Measurements from ENCODE around the gene ERO1A.
"Not testable (repeated sequence)": the region's sequence is repeated elsewhere in the genome, so short reads cannot be mapped to it uniquely, and the experiment has no call there.

The ERO1A gene, protein sequence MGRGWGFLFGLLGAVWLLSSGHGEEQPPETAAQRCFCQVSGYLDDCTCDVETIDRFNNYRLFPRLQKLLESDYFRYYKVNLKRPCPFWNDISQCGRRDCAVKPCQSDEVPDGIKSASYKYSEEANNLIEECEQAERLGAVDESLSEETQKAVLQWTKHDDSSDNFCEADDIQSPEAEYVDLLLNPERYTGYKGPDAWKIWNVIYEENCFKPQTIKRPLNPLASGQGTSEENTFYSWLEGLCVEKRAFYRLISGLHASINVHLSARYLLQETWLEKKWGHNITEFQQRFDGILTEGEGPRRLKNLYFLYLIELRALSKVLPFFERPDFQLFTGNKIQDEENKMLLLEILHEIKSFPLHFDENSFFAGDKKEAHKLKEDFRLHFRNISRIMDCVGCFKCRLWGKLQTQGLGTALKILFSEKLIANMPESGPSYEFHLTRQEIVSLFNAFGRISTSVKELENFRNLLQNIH

DNA sequence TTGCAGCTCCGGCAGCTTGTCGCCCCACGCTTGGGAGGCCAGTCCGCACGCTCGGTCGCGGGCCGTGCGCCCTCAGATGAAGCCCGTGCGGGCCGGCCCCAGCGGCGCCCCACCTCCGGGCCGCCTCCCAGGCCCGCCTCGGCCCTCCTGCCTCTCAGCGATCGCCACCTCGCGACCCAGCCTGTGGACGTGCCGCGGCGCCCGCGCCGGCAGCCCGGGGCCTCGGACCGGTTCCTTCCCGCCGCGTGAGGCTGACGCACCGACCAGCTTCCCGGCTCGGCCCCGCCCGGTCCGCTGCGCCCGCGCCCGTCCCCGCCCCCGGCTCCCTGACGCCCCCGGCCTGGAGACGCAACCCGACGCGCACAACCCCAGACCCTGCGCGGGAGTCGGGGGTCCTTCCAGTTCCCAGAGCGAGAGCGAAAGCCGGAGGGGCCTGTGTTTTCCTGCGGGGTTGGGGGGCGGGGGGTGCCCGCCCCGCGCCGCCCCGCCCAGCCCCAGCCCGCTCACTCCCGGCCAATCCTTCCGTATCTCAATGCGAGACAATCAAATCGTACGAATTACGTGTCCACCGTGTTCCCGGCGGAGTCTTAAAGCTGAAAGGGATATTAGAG lies at the start of gene ERO1A:
Gene ERO1A (minus strand): TSS at position 78 of the 611 bp plus-strand sequence. CDS start 77 bp downstream, at position 1.
- Mint-ChIP-seq H3K4me1 (ENCODE audit: low read depth) (peaks cover 35% of the 10 kb centered on the region), H3K27ac (peak within 1 kb of the TSS; percentile 98), H3K27me3 (no peaks in the 10 kb centered on the region), H3K4me3 (peak within 1 kb of the TSS; percentile 96), H3K9me3 (no peaks in the 10 kb centered on the region), H3K36me3 (ENCODE audit: low read depth) (peaks cover 36% of the 10 kb centered on the region)
- peak; percentile 84 for DNase-seq

DNA sequence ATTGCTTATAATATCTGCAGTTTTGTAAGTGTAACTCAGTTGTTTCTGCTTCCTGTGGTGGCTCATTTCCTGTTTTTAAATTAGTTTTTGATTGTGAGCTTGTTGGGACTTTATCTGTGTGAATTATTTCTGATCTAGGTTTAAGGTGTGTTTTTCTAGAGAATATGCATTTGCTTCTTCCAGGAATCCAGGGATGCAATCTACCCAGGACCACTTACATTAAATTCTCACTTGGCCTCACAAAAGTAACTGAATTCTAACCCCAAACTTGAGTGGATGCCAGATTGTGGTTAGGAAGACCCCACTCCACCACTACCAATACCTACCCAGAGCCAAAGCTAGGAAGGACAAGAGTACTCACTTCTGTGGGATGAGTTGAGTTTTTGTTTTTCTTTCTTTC lies 46.5 kb upstream of the ERO1A start:
- H3K4me3 Mint-ChIP-seq, result peak overlapping the region; percentile 64
- no peak for DNase-seq
- H3K36me3 Mint-ChIP-seq (ENCODE audit: low read depth), result peaks cover 38% of the 10 kb centered on the region
- H3K9me3 Mint-ChIP-seq, result no peaks in the 10 kb centered on the region
- peaks cover 67% of the 10 kb centered on the region for H3K4me1 Mint-ChIP-seq (ENCODE audit: low read depth)
- peak overlapping the region; percentile 94 for H3K27ac Mint-ChIP-seq
- no peaks in the 10 kb centered on the region for H3K27me3 Mint-ChIP-seq

DNA sequence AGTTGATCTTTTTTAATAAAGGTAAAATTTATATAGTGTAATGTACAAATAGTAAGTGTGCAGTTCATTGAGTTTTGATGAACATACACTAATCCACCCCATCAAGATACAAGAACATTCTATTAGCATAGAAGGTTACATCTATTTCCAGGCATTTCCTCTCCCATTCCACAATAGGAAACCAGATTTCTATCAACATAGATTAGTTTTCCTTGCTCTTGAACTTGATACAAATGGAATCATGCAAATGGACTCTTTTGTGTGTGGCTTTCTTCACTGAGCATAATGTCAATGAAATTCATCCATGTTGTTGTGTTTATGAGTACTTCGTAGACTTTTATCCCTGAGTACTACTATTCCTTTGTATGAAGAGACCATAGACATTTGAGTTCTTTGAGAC lies 45.4 kb upstream of the ERO1A start:
- Mint-ChIP-seq H3K4me3 (no peak overlapping the region), H3K4me1 (ENCODE audit: low read depth) (peaks cover 74% of the 10 kb centered on the region), H3K27ac (peak overlapping the region; percentile 31), H3K36me3 (ENCODE audit: low read depth) (peaks cover 34% of the 10 kb centered on the region), H3K27me3 (no peaks in the 10 kb centered on the region), H3K9me3 (no peaks in the 10 kb centered on the region)
- no peak for DNase-seq

DNA sequence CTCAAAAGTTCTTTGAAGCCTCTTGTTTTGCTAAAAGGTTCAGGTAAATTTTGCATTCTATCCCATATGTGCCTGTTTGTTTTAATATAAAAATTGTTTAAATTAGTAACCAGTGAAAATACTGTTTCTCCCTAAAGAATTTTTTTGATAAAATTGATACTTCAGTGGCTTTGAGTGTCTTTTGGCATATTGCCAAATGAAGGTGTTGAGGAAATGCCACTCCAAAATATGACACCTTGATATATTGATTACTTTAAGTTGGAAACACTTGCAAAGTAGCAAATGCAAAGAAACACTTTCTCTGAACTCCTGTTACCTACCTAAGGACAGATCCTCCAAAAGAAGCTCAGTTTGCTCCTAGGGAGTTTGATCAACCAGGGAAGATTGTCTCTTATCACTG lies 43.1 kb upstream of the ERO1A start:
- Mint-ChIP-seq H3K27ac (no peak overlapping the region), H3K4me3 (no peak overlapping the region), H3K9me3 (no peaks in the 10 kb centered on the region), H3K36me3 (ENCODE audit: low read depth) (peaks cover 47% of the 10 kb centered on the region), H3K4me1 (ENCODE audit: low read depth) (peaks cover 76% of the 10 kb centered on the region), H3K27me3 (no peaks in the 10 kb centered on the region)
- DNase-seq, result no peak

DNA sequence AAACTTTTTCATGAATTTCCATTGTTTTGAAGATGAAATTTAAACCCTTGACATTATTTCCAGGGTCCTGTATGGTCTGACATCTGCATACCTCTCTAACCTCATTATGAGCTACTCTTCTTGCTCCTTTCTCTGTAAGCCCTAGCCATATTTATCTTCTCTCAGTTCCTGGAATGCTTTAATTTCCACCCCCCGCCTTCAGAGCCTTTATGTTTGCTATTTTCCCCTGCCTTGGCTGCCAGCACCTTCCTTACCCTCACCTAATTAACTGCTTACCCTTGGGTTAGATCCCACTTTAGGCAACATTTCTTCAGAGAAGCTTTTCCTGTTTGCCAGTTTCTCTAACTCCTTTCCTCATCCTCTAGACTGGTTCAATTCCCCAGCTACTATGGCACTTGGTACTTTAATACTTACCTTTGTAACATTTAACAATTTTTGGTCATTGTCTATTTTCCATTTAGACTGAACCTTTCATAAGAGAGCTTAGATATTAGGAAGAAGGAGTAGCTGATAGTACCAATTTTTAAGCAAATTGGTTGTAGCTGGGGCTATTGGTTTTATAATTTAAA lies 40.6 kb upstream of the ERO1A start:
- no peak overlapping the region for H3K4me3 Mint-ChIP-seq
- peaks cover 66% of the 10 kb centered on the region for H3K36me3 Mint-ChIP-seq (ENCODE audit: low read depth)
- H3K27ac Mint-ChIP-seq, result peak overlapping the region; percentile 61
- DNase-seq, result no peak
- H3K9me3 Mint-ChIP-seq, result no peaks in the 10 kb centered on the region
- H3K4me1 Mint-ChIP-seq (ENCODE audit: low read depth), result peaks cover 72% of the 10 kb centered on the region
- no peaks in the 10 kb centered on the region for H3K27me3 Mint-ChIP-seq

DNA sequence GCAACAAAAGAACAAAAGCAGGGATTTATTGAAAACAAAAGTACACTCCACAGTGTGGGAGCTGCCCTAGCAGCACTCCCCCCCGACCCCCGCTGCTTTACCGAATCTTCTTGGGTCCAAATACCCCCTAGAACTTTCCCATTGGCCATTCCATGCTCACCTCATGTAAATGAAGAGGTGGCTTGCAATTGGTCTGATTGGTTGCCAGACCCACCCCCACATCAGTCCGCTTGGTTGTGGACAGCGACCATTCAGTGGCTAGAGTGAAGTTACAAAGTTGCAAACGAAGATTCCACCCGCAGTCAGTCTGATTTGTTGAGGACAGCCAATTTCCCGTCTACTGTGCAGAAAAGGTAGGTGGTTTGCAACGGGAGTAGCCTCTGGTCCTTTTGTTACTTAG lies 38.5 kb upstream of the ERO1A start:
- no peak for DNase-seq
- Mint-ChIP-seq H3K4me3 (no peak overlapping the region), H3K27me3 (no peaks in the 10 kb centered on the region), H3K27ac (peak overlapping the region; percentile 15), H3K36me3 (ENCODE audit: low read depth) (peaks cover 69% of the 10 kb centered on the region), H3K9me3 (no peaks in the 10 kb centered on the region), H3K4me1 (ENCODE audit: low read depth) (peaks cover 67% of the 10 kb centered on the region)

DNA sequence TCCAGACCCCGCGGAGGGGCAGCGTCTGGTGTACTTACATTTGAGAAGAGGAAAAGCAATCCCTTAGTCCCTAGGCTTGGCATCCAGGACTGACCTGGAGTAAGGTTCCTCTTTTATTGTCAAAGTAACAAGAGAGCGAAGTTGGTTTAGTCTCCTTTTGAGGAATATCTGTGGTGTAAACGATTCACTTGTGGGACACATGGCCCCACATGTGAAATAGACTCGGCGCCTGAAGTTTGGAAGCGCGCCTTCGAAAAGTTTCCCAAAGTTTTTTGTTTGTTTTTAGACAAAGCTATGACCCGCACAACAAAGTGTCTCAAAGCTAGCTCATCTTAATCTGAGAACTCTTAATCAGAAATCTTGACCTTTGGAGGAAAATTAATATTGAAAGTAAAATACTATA lies 35.4 kb upstream of the ERO1A start:
- Mint-ChIP-seq H3K36me3 (ENCODE audit: low read depth) (peaks cover 81% of the 10 kb centered on the region), H3K4me3 (peak overlapping the region; percentile 96), H3K9me3 (no peaks in the 10 kb centered on the region), H3K27me3 (no peaks in the 10 kb centered on the region), H3K4me1 (ENCODE audit: low read depth) (peaks cover 40% of the 10 kb centered on the region), H3K27ac (peak overlapping the region; percentile 96)
- no peak for DNase-seq

DNA sequence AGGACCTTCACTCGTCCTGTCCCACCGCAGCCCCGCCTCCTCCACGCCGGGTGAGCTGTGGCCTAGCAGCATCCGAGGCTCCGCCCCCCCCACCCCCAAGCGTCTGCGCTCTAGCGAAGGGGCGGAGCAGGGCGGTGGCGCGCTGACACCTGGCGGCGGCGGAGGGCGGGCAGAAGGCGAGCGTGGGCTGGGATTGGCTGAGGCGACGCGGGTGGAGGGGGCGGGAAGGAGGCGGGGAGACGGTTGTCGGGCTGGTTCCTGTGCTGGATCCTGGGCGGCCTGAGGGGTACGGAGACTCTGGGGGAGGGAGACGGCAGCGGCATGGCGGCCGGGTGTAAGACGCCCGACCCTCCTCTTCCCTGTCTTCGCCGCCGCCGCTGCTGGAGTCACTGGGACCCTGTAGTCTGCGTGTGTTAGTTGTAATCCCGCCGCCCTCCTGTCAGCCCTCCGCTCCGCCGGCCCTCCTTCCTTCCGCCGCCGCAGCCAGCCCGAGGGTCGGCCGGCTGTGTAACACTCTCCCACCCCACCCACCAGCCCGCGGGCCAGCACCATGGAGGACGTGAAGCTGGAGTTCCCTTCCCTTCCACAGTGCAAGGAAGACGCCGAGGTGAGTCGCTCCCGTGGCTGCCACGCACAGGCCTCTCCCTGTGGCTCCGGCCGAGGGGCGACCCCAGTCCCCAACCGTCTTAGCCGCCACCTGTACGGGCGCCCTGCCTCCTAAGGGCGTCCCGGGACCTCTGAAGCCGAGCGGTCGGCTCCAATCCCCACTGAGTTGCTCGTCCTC lies 34.8 kb upstream of the ERO1A start, which contains the start of gene STYX:
Gene STYX (plus strand): TSS at position 242 of the 784 bp plus-strand sequence. CDS start 309 bp downstream, at position 551.
- Mint-ChIP-seq H3K27ac (peak within 1 kb of the TSS; percentile 96), H3K4me1 (ENCODE audit: low read depth) (peaks cover 34% of the 10 kb centered on the region), H3K27me3 (no peaks in the 10 kb centered on the region), H3K9me3 (no peaks in the 10 kb centered on the region), H3K36me3 (ENCODE audit: low read depth) (peaks cover 83% of the 10 kb centered on the region), H3K4me3 (peak within 1 kb of the TSS; percentile 96)
- peak; percentile 99 for DNase-seq

DNA sequence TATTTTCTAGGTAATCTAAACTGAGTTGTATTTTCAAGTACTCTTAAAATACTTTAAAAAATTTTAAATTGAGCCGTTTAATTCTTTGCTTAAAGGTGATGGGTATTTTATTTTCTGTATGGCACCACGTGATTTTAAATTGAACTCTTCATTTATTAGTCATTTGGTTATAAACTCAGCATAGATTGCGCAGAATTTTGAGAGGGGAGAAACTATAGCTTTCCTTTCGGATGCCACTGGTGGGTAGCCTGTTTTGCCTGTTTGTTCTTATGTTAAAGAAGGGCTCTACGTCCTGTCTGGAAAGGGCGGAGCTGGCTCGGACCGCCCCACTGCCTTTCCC lies 34.2 kb upstream of the ERO1A start:
- Mint-ChIP-seq H3K4me3 (peak overlapping the region; percentile 96), H3K27me3 (no peaks in the 10 kb centered on the region), H3K36me3 (ENCODE audit: low read depth) (peaks cover 85% of the 10 kb centered on the region), H3K9me3 (no peaks in the 10 kb centered on the region), H3K27ac (peak overlapping the region; percentile 96), H3K4me1 (ENCODE audit: low read depth) (peaks cover 33% of the 10 kb centered on the region)
- DNase-seq, result no peak

DNA sequence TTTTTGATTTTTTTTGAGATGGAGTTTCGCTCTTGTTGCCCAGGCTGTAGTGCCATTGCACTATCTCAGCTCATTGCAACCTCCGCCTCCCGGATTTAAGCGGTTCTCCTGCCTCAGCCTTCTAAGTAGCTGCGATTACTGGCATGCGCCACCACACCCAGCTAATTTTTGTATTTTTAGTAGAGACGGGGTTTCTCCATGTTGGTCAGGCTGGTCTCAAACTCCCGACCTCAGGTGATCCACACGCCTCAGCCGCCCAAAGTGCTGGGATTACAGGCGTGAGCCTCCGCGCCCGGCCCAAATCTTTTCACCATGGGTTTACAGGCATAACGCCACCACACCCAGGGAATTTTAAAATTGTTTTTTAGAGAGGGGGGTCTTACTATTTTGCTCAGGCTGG lies 33.7 kb upstream of the ERO1A start:
- H3K4me1 Mint-ChIP-seq (ENCODE audit: low read depth), result peaks cover 31% of the 10 kb centered on the region
- H3K27ac Mint-ChIP-seq, result peak overlapping the region; percentile 81
- H3K4me3 Mint-ChIP-seq, result peak overlapping the region; percentile 36
- H3K27me3 Mint-ChIP-seq, DNase-seq, H3K9me3 Mint-ChIP-seq: not testable (repeated sequence)
- peaks cover 85% of the 10 kb centered on the region for H3K36me3 Mint-ChIP-seq (ENCODE audit: low read depth)

DNA sequence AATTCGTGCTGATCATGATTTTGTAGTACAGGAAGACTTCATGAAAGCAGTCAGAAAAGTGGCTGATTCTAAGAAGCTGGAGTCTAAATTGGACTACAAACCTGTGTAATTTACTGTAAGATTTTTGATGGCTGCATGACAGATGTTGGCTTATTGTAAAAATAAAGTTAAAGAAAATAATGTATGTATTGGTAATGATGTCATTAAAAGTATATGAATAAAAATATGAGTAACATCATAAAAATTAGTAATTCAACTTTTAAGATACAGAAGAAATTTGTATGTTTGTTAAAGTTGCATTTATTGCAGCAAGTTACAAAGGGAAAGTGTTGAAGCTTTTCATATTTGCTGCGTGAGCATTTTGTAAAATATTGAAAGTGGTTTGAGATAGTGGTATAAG lies 32.2 kb upstream of the ERO1A start:
- not testable (repeated sequence) for H3K27me3 Mint-ChIP-seq, H3K27ac Mint-ChIP-seq, H3K9me3 Mint-ChIP-seq, H3K4me3 Mint-ChIP-seq, DNase-seq
- H3K4me1 Mint-ChIP-seq (ENCODE audit: low read depth), result peaks cover 29% of the 10 kb centered on the region
- H3K36me3 Mint-ChIP-seq (ENCODE audit: low read depth), result peaks cover 85% of the 10 kb centered on the region

DNA sequence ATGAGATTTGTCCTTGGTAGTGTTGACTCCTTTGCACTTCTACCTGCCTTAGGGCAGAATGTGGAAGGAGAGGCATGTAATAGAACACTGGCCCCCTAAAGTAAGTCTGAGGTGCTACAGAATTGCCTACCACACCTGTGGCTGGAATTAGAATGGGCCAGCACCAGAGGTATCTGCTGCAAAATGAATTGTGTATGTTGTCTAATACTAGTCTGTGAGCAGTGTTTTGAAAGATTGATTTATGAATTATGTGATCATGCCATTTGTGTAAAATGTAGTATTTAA lies 28.9 kb upstream of the ERO1A start:
- H3K4me3 Mint-ChIP-seq, result no peak overlapping the region
- H3K36me3 Mint-ChIP-seq (ENCODE audit: low read depth), result peaks cover 91% of the 10 kb centered on the region
- peak overlapping the region; percentile 72 for H3K27ac Mint-ChIP-seq
- H3K27me3 Mint-ChIP-seq, result no peaks in the 10 kb centered on the region
- peaks cover 28% of the 10 kb centered on the region for H3K4me1 Mint-ChIP-seq (ENCODE audit: low read depth)
- no peaks in the 10 kb centered on the region for H3K9me3 Mint-ChIP-seq
- DNase-seq, result no peak

DNA sequence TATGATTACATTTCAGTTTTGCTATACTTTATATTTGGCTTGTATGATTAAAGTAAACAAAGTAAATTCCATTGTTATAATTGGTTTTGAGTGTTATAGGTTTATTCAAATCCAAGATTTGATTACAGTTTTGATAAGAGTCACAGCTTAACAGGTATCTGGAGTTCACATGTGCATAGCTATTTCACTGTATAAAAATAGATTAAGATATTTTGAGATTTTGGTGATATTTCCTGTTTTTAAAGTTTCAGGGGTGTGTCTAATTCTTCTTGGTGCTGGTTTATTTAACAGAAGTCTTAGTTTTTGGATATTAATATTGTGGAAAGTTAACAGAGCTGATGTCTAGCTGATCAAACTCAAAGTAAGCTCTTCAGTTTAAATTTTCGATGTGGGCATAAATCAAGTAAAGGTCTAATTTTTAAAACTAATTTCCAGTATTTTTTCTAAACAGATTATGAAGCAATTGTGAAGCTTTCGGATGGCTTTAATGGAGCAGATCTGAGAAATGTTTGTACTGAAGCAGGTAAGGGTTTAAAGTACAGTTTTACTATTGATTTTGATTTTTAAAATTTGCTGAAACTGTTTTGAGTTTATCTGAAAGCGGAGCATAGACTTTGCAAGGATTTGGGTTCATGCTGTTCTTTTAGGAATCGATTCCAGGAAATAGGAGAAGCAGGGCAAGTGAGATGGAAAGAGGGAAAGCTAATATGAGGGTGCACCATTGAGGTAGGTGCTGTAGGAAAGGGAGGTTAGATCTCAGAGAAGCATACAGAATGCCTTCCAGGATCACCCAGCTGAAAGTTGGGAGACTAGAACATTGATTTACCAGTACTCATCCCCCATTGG lies 28.4 kb upstream of the ERO1A start:
- peaks cover 31% of the 10 kb centered on the region for H3K4me1 Mint-ChIP-seq (ENCODE audit: low read depth)
- no peaks in the 10 kb centered on the region for H3K27me3 Mint-ChIP-seq
- H3K36me3 Mint-ChIP-seq (ENCODE audit: low read depth), result peaks cover 92% of the 10 kb centered on the region
- DNase-seq, result no peak
- H3K9me3 Mint-ChIP-seq, result no peaks in the 10 kb centered on the region
- no peak overlapping the region for H3K4me3 Mint-ChIP-seq
- peak overlapping the region; percentile 72 for H3K27ac Mint-ChIP-seq

DNA sequence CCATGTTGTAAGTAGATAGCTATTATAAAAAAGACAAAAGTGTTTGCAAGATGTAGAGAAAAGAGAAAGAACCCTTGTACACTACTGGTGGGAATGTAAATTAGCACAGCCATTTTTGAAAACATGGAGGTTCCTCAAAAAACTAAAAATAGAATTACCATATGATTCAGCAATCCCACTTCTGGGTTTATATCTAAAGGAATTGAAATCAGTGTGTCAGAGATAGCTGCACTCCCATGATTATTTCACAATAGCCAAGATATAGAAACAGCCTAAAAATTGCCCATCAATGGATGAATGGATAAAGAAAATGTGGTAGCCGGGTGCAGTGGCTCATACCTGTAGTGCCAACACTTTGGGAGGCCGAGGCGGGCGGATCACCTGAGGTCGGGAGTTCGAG lies 20.8 kb upstream of the ERO1A start:
- DNase-seq, result no peak
- Mint-ChIP-seq H3K36me3 (ENCODE audit: low read depth) (peaks cover 88% of the 10 kb centered on the region), H3K27me3 (no peaks in the 10 kb centered on the region)

More for the DNA sequence above, 20.8 kb upstream of the ERO1A start:
- Mint-ChIP-seq H3K4me3 (no peak overlapping the region), H3K27ac (peak overlapping the region; percentile 22), H3K4me1 (ENCODE audit: low read depth) (peaks cover 14% of the 10 kb centered on the region), H3K9me3 (no peaks in the 10 kb centered on the region)

All from activated T-cell treated with anti-CD3 and anti-CD28 coated beads, Interleukin-2, amount 50 U/mL, for 24 hours (primary cell).